ENCODE measurements around the gene DUSP22. TPM values are rescaled to one million over a fixed set of nuclear protein-coding genes. Genes with fewer than 3 reads are reported as not detected.
A peak's percentile ranks its signal among the peaks of the same experiment; 100 is the strongest.

The DUSP22 gene
- total RNA-seq, 2 donors from 2014 or later, result 23.3 to 27.4 TPM

DNA sequence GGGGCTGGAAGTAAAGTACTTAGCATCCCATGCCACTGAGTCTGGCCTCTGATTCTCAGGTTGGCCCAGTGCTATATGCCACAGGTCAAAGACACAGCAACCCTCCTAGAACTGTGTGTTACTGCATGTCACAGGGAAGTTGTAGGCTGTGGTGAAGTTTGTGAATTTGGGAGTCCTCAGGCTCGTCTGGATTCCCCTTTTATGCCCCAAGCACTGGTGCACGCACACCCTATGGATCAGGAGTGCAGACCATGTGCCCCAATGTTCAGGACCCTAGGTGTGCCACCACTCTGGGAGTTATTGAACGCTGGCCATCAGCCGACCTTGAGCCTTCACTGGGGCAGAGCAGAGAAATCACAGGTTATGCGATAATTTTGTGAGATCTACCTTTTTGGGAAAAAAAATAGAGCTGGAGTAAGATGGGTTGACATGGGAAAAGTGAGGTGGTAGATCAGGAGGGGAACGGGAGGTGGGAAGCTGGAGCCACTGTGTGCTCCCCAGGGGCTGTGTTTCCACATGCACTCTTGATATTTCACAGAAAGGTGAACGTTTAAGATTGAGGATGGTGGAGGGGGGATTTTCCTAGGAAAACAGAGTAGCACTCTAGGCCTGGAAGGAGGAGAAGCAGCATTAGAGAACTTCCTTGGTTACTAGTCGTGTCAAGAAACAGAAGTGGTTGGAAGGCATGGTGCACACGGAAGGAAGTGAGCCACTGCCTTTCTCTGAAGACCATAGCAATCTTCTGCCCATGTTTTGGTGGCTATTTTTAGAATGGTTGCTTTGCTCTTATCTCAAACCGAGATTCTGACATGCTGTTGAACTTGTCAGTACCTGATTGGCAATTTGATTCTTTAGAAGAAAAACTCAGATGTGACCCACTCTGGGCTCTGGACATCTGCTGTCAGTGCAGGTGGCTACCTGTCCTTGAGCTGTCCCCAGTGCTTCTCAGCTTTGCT lies 44.1 kb downstream of the DUSP22 start:
- ATAC-seq (replicated peaks), result peak; percentile 37
- Mint-ChIP-seq H3K27me3 (no peaks in the 10 kb centered on the region), H3K9me3 (no peaks in the 10 kb centered on the region), H3K4me3 (no peak overlapping the region), H3K4me1 (peaks cover 23% of the 10 kb centered on the region), H3K36me3 (ENCODE audit: low read depth) (no peaks in the 10 kb centered on the region), H3K27ac (no peak overlapping the region)

DNA sequence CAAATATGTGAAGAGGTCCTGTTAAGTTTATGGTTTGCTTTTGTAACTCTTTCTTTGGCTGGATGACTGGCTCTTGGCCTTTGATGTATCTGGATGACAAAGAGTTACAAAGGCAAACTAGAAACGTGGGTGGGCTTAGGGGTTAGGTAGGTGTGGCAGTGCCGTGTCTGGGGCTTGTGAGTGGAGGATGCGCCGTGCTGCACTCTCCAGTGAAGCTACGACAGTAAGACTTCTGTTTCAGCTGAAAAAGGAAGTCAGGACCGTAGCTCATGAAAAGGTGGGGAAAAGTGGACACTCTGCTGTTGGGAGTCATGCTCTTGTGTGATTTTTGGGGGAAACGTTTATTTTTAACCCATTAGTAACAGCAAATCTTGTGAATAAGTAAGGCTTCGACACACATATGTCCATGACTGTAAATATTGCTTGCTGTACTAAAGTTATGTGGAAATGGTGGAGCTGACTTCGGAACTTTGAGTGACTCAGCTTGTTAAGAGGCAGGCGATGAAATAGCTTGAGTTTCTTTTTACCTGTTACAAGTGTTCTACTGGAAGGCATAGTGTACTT lies 45.6 kb downstream of the DUSP22 start:
- H3K36me3 Mint-ChIP-seq (ENCODE audit: low read depth), result no peaks in the 10 kb centered on the region
- no peak overlapping the region for H3K27ac Mint-ChIP-seq
- H3K27me3 Mint-ChIP-seq, result no peaks in the 10 kb centered on the region
- ATAC-seq (replicated peaks), result no peak
- no peaks in the 10 kb centered on the region for H3K9me3 Mint-ChIP-seq
- no peak overlapping the region for H3K4me3 Mint-ChIP-seq
- peaks cover 27% of the 10 kb centered on the region for H3K4me1 Mint-ChIP-seq

DNA sequence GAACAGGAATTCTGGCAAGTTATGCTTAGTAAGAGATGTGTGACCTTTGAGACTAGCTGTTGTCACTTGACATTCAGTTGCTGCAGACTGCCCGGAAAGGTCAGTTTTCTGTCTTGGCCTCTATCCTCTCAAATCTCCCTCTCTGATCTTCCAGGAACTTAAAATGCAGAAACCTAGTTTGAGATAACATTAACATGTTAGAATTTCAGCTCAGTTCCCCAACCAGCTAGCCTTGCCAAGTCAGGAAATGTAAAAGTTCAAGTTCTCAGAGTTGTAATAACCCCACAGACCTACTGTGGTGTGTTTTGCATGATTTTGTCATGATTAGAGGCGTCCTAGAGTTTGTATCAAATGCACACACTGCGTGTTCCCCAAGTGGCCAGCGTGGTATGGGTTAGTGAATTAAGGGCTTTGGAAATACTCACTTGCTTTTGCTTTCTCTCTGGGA lies 46.6 kb downstream of the DUSP22 start:
- H3K27me3 Mint-ChIP-seq, result no peaks in the 10 kb centered on the region
- H3K27ac Mint-ChIP-seq, result no peak overlapping the region
- peak; percentile 35 for ATAC-seq (replicated peaks)
- H3K9me3 Mint-ChIP-seq, result no peaks in the 10 kb centered on the region
- peak overlapping the region; percentile 33 for H3K4me3 Mint-ChIP-seq
- H3K36me3 Mint-ChIP-seq (ENCODE audit: low read depth), result no peaks in the 10 kb centered on the region
- peaks cover 27% of the 10 kb centered on the region for H3K4me1 Mint-ChIP-seq

DNA sequence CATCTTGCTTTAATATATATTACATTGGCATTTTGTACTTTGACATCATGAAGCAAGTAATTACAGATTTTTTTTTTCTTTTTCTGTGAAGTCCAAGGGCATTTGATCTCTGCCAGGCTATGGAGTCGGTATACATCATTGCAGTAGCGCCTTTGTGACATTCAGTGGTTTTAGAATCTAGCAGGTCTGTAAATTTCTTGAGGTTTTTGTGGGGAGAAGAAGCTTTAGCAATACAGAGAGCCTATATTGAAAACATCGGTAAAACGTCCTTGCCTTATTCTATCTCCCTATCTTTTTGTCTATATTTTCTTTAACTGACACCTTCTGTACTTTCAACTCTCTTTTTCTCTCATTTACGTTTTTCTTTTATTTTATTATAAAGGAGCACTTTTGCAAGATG lies 47.2 kb downstream of the DUSP22 start:
- peak overlapping the region; percentile 33 for H3K4me3 Mint-ChIP-seq
- H3K9me3 Mint-ChIP-seq, result no peaks in the 10 kb centered on the region
- peaks cover 27% of the 10 kb centered on the region for H3K4me1 Mint-ChIP-seq
- no peaks in the 10 kb centered on the region for H3K27me3 Mint-ChIP-seq
- peak; percentile 69 for ATAC-seq (replicated peaks)
- no peak overlapping the region for H3K27ac Mint-ChIP-seq
- no peaks in the 10 kb centered on the region for H3K36me3 Mint-ChIP-seq (ENCODE audit: low read depth)

DNA sequence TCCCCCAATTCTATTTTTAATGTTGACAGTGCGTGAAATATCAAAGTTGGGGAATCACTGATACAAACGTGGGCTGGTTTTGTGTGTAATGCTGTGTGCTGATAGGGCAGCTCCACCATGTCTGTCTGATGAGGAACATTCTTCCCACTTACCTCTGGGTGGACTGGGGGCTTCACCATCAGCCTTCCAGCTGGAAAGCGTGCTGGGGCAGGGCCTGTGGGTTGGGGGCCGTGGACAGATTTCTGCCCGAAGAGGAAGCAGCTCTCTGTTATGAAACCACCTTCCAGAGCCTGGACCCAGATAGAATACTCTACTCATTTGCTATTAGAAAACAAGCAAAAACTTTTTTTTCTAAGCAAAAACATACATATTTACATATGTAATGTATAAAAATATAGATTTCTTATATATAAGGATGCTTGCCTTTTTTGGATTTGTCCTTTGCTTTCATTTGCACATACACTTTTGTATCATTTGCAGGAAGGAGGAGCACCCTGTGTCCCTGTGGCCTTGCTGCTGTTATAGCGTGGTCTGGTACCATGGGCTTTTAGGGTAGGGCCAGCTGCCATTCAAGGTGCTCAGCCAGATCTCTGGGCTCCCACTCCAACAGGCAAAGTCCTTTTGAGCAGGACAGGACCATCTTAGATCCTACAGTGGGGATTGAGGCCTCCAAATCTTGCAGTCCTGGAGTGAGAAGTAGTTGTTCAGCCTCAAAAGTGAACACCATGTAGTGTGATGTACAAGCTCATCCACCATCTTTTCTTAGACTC lies 48.1 kb downstream of the DUSP22 start:
- H3K27ac Mint-ChIP-seq, result no peak overlapping the region

DNA sequence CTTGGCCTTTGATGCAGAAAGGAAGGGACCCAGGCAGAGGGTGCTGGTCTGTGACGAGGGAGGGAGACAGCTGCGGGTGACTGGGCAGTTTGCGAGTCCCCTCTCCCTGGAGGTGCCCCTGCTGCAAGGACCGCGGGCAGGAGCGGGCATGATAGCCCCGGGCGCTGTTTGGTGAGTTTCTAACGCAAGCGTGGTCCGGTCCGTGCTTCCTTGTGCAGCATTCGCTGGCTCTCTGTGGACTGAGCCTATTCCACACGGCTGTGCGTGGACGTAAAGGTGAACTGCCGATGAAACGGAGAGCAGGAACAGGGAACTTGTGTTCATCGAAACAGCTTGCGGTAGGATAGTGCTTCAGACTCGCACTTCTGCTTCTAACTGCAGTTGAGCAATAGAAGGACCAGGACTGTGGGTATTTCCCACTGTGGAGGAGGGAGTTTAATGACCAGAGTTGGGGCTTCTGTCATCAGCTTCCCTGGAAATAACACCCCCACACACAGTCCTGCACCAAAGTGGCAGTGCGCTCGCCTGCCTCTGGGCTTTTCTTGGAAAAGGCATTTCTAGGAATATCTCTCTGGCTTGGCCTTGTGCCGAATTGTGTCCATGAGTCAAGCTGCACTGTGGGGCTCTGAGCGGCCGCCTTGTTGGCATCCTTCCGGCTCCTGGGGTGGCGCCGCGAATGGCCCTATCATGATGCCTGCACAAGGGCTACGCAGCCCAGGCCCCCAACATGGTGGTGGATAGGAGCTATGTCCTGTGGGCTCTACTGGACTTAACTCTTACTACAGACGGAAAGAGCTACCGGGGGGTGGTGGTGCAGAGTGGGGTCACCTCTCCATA lies 48.9 kb downstream of the DUSP22 start:
- ATAC-seq (replicated peaks), result peak; percentile 16
- Mint-ChIP-seq H3K4me3 (no peak overlapping the region), H3K27me3 (no peaks in the 10 kb centered on the region), H3K27ac (no peak overlapping the region), H3K4me1 (peaks cover 27% of the 10 kb centered on the region), H3K9me3 (no peaks in the 10 kb centered on the region), H3K36me3 (ENCODE audit: low read depth) (peaks cover 12% of the 10 kb centered on the region)

More for the DNA sequence above, 48.1 kb downstream of the DUSP22 start:
- H3K36me3 Mint-ChIP-seq (ENCODE audit: low read depth), result peaks cover 3% of the 10 kb centered on the region
- H3K4me3 Mint-ChIP-seq, result peak overlapping the region; percentile 33
- peaks cover 27% of the 10 kb centered on the region for H3K4me1 Mint-ChIP-seq
- H3K27me3 Mint-ChIP-seq, result no peaks in the 10 kb centered on the region
- H3K9me3 Mint-ChIP-seq, result no peaks in the 10 kb centered on the region
- no peak for ATAC-seq (replicated peaks)

DNA sequence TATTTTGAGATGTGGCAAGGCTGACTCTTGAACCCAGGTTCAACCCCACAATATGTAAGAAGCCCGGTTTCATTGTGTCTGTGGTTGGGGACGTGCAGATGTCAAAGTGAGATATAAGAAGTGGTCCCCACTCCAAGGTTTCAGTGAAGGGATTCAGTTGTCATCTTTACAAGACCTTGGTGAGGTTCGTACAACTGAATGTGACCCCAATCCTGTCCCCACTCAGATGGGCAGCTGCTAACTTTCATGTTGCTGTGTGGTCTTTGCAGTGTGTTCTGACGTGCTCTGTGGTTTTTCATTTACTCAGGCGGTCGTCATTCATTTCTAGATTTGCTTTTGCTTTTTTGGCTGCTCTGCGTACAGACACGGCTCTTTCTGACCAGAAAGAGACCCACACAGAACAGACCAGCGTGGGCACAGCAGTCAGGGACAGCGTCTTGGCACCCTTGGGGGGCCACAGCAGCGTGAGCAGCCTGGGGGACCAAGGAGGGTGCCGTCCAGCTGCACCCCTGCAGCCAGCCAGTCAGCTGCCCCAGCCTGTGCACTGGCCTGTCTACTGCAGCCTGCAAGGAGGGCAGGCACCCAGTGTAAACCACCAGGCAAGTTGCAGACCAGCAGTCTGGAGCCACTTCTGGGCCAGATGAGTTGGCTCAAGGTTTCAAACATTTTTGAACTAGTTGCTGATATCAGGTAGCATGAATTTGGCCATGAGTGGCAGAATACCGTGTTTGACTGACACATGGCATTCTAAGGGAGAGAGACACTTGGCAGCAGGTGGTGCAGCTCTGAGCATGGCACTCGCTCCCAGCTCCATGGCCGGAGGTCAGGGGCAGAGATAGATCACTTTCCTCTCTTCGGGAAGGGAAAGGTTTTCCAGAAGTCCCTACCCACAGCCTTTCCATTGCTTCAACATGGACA lies 49.9 kb downstream of the DUSP22 start:
- ATAC-seq (replicated peaks), result peak; percentile 40

DNA sequence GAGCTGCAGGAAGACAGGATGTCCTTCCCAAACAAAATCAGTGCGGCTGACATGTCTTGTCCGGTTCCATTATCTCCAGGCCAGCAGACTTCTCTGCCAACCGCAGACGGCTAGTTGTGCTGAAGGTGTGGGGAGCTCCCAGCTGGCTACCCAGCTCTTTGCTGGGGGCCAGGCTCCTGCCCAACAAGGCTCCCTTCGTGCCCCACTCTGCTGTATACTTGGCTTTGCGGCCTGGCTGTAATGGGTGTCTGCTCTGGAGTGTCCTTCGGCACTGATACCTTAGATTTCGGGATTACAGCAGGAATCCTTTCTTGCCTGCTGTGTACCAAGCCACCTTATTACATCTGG lies 50.5 kb downstream of the DUSP22 start:
- H3K27me3 Mint-ChIP-seq, result no peaks in the 10 kb centered on the region
- no peak overlapping the region for H3K27ac Mint-ChIP-seq
- H3K9me3 Mint-ChIP-seq, result no peaks in the 10 kb centered on the region
- H3K36me3 Mint-ChIP-seq (ENCODE audit: low read depth), result peaks cover 26% of the 10 kb centered on the region
- H3K4me3 Mint-ChIP-seq, result no peak overlapping the region
- H3K4me1 Mint-ChIP-seq, result peaks cover 24% of the 10 kb centered on the region
- no peak for ATAC-seq (replicated peaks)

More for the DNA sequence above, 49.9 kb downstream of the DUSP22 start:
- H3K27ac Mint-ChIP-seq, result no peak overlapping the region
- H3K36me3 Mint-ChIP-seq (ENCODE audit: low read depth), result peaks cover 21% of the 10 kb centered on the region
- no peaks in the 10 kb centered on the region for H3K27me3 Mint-ChIP-seq
- no peak overlapping the region for H3K4me3 Mint-ChIP-seq
- H3K4me1 Mint-ChIP-seq, result peaks cover 27% of the 10 kb centered on the region
- H3K9me3 Mint-ChIP-seq, result no peaks in the 10 kb centered on the region

DNA sequence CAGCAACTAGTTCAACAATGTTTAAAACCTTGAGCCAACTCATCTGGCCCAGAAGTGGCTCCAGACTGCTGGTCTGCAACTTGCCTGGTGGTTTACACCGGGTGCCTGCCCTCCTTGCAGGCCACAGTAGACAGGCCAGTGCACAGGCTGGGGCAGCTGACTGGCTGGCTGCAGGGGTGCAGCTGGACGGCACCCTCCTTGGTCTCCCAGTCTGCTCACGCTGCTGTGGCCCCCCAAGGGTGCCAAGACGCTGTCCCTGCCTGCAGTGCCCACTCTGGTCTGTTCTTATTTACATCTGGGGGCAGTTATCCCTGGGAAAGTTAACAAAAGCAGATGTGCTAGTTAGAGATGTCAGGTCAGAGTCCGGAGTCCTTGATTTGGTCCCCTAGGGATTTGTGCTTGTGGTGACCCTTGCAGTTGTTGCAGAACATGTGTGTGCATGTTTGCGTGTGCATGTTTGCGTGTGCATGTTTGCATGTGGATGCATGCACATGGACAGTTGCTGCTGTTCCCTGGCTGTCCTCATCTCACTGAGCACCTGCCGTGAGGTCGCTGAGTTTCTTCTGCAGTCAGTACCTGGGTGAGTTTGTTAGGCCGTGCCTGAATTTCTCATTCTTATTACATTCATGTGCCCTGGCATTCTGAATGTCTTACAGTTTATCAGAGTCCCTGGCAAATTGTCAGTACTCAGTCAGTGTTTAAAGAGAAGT lies 51.1 kb downstream of the DUSP22 start:
- H3K4me1 Mint-ChIP-seq, result peaks cover 20% of the 10 kb centered on the region
- no peak for ATAC-seq (replicated peaks)
- H3K36me3 Mint-ChIP-seq (ENCODE audit: low read depth), result peaks cover 31% of the 10 kb centered on the region
- H3K27me3 Mint-ChIP-seq, result no peaks in the 10 kb centered on the region
- H3K4me3 Mint-ChIP-seq, result no peak overlapping the region
- H3K27ac Mint-ChIP-seq, result no peak overlapping the region
- H3K9me3 Mint-ChIP-seq, result no peaks in the 10 kb centered on the region

DNA sequence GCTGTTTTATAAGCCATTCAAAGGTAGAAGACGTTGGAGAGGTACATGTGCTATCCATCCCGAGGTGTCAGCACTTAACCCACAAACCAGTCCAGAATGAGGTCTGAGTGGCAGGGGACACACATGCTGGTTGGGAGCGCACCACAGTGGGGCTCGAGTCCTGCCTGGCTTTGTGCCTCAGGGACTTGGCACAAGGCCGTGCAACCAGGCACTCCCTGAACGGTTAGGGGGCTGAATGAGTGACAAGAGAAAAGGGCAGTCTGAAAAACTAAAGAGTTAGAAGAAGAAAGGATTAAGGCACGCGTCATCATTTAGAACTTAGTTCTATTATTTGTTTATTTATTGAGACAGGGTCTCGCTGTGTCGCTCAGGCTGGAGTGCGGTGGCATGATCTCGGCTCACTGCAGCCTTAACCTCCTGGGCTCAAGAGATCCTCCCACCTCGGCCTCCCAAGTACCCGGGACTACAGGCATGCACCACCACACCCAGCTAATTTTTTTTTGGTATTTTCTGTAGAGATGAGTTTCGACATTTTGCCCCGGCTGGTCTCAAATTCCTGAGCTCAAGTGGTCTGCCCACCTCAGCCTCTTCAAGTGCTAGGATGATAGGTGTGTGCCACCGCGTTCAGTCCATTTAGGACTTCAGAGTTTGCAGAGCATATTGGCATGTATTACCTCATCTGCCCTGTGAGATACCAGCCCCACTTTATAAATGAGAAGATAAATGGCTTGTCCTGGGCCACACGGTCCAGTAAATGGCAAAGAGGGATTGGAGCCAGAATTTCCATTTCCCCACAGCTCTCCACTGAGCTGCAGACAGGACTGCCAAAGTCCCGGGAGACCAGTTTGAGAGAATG lies 51.9 kb downstream of the DUSP22 start:
- Mint-ChIP-seq H3K27me3 (no peaks in the 10 kb centered on the region), H3K4me1 (peaks cover 15% of the 10 kb centered on the region), H3K9me3 (no peaks in the 10 kb centered on the region), H3K4me3 (no peak overlapping the region), H3K36me3 (ENCODE audit: low read depth) (peaks cover 39% of the 10 kb centered on the region), H3K27ac (no peak overlapping the region)
- ATAC-seq (replicated peaks), result no peak

DNA sequence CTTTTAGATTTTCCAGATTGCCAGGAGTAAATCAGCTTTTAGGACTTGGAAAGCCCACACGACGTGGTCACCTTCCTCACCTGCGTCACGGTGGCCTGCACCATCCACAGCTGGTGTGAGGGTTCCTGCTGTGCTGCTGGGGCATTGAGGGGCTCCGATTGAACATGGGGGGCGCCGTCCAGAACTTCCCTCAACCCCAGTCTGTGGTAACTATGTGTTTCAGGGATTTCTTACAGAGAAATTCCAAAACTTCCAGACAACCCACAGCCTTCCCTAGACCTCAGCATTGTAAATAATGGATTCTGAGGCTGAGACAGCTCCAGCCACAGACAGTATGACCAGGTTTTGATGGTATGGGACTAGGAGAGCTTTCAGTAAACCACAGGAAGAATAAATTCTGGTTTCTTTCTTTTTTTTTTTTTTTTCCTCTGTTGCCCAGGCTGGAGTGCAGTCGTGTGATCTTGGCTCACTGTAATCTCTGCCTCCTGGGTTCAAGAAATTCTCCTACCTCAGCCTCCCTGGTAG lies 52.6 kb downstream of the DUSP22 start:
- H3K4me1 Mint-ChIP-seq, result peaks cover 13% of the 10 kb centered on the region
- no peak for ATAC-seq (replicated peaks)
- H3K27ac Mint-ChIP-seq, result no peak overlapping the region
- H3K36me3 Mint-ChIP-seq (ENCODE audit: low read depth), result peaks cover 46% of the 10 kb centered on the region
- H3K9me3 Mint-ChIP-seq, result no peaks in the 10 kb centered on the region
- H3K4me3 Mint-ChIP-seq, result no peak overlapping the region
- no peaks in the 10 kb centered on the region for H3K27me3 Mint-ChIP-seq

Measured in activated T-helper 17 cell treated with anti-CD3 and anti-CD28 coated beads, Interleukin-2, amount 50 U/mL, for 72 hours (primary cell).